Endothelial cell of umbilical vein (primary cell): Measurements from ENCODE around the gene LAMTOR5. TPM values are rescaled to one million over a fixed set of nuclear protein-coding genes. Genes with fewer than 3 reads are reported as not detected.

Source experiments
- BruUV-seq: library from RNA; stranded (reverse); fragments of 400-500 nt; replicated peaks from 2 replicates; lab custom pipeline; 2021; lab: Mats Ljungman, UMichigan
- CTCF ChIA-PET: fragments of 300-600, 350-600 bp; sonication (Branson Sonifier 250); formaldehyde crosslinking; loops from one replicate; lab custom pipeline; 2021; ENCODE audit warnings: antibody characterized with exemption, inconsistent platforms; lab: Charles Lee
- POLR2A ChIA-PET: fragments of 300-600, 350-600 bp; sonication (Branson Sonifier 250); formaldehyde crosslinking; loops from one replicate; lab custom pipeline; 2021; ENCODE audit warnings: antibody characterized with exemption, inconsistent platforms; lab: Charles Lee
- DNase-seq: peaks from one replicate; pipeline ENCODE4 v3.0.0-alpha.2; 2011; ENCODE audit warnings: low read depth, low spot score
- FAIRE-seq: peaks from 2 replicates; lab custom pipeline; 2011; peaks lifted over from hg19 to GRCh38; lab: Jason Lieb, UNC
- H2AFZ ChIP-seq: 2 replicates; pipeline ENCODE4 v1.6.0; 2012; ENCODE audit warnings: low read depth, low read length, control low read depth, inconsistent platforms
- H3K27ac ChIP-seq: 2 replicates; pipeline ENCODE4 v1.5.1; 2011; ENCODE audit warnings: low read depth, mild to moderate bottlenecking, control low read depth, low read length, moderate library complexity; ENCODE audit not compliant: insufficient read depth
- H3K27me3 ChIP-seq, 2 experiments: 2 replicates each; pipeline versions ENCODE4 v1.6.0 to v1.6.1; 2011; ENCODE audit warnings: low read length in 2 of 2, mixed read lengths in 1 of 2; ENCODE audit not compliant: control insufficient read depth in 2 of 2, insufficient read depth in 2 of 2
- H3K36me3 ChIP-seq, 2 experiments: 2 replicates in 1 of 2; 3 replicates in 1 of 2; pipeline ENCODE4 v1.5.1; 2011; ENCODE audit warnings: low read length in 2 of 2, mild to moderate bottlenecking in 1 of 2, moderate library complexity in 1 of 2; ENCODE audit not compliant: control insufficient read depth in 2 of 2, insufficient read depth in 2 of 2; ENCODE audit errors: extremely low read depth in 1 of 2
- H3K4me1 ChIP-seq: 3 replicates; pipeline ENCODE4 v1.5.1; 2011; ENCODE audit warnings: mild to moderate bottlenecking, low read length; ENCODE audit not compliant: control insufficient read depth, insufficient read depth; ENCODE audit errors: extremely low read depth
- H3K4me2 ChIP-seq: 2 replicates; pipeline ENCODE4 v1.6.1; 2011; ENCODE audit warnings: low read length, control low read depth, mixed read lengths; ENCODE audit not compliant: insufficient read depth
- H3K4me3 ChIP-seq, 3 experiments: fragments of 200-600 bp in 1 of 3; sonication (generic), shearing (Covaris generic) in 1 of 3; replicated peaks in 1 of 3; 2 replicates each; pipeline ENCODE4 v1.5.1; 2011 to 2016; ENCODE audit warnings: control low read depth in 3 of 3, low read length in 3 of 3, mild to moderate bottlenecking in 2 of 3, inconsistent platforms in 1 of 3, low read depth in 1 of 3, moderate library complexity in 1 of 3; ENCODE audit not compliant: insufficient read depth in 1 of 3
- H3K79me2 ChIP-seq: 2 replicates; pipeline ENCODE4 v1.6.0; 2012; ENCODE audit warnings: low read length, inconsistent platforms; ENCODE audit not compliant: control insufficient read depth, insufficient read depth
- H3K9ac ChIP-seq: replicated peaks from 2 replicates; pipeline ENCODE3; 2011; ENCODE audit warnings: low read length, control low read depth; ENCODE audit not compliant: insufficient read depth; ENCODE audit errors: extremely low read depth
- H3K9me1 ChIP-seq: replicated peaks from 3 replicates; pipeline ENCODE4 v1.6.0; 2011; ENCODE audit warnings: mild to moderate bottlenecking, low read length; ENCODE audit not compliant: control insufficient read depth, insufficient read depth; ENCODE audit errors: extremely low read depth
- H3K9me3 ChIP-seq: replicated peaks from 2 replicates; pipeline ENCODE4 v1.5.1; 2012; ENCODE audit warnings: low read length, inconsistent platforms; ENCODE audit not compliant: control insufficient read depth, insufficient read depth
- H4K20me1 ChIP-seq: replicated peaks from 2 replicates; pipeline ENCODE3; 2011; ENCODE audit warnings: mild to moderate bottlenecking, low read length; ENCODE audit not compliant: control insufficient read depth, insufficient read depth; ENCODE audit errors: extremely low read depth
- MYC ChIP-seq: IDR thresholded peaks from one replicate; pipeline ENCODE4 v1.6.1; 2011; ENCODE audit warnings: mild to moderate bottlenecking, low read depth, low read length
- POLR2AphosphoS5 ChIP-seq: IDR thresholded peaks from 2 replicates; pipeline ENCODE4 v1.6.1; 2012; ENCODE audit warnings: low read depth, mild to moderate bottlenecking, control low read depth, low read length, moderate library complexity; ENCODE audit not compliant: insufficient read depth
- dilution Hi-C: fragments of 300-500 bp; cut with MboI; formaldehyde crosslinking; loops from one replicate; pipeline ENCODE4 v1.15.0; 2019; ENCODE audit warnings: low sequenced_read_pairs; ENCODE audit not compliant: extremely low pct_ligation_motif_present
- intact Hi-C: fragments of 100-400 bp; cut with micrococcal nuclease; formaldehyde crosslinking; loops from one replicate; pipeline ENCODE4 v1.10.0; 2022
- polyA plus RNA-seq, 4 experiments: library from polyadenylated mRNA; depleted of rRNA in 3 of 4; stranded (reverse) in 3 of 4; unstranded in 1 of 4; fragments of >200 nt; gene quantifications; 2 replicates each; pipeline versions ENCODE4 v1.2.1 to v1.2.3, GENCODE V29; 2011 to 2012; ENCODE audit warnings: missing spikeins in 1 of 4
- total RNA-seq: library from RNA; stranded (reverse); gene quantifications from 2 replicates; pipeline ENCODE4 v1.2.3, GENCODE V29; 2021
- TF ChIP-seq, protein P1 (sequence below), 2 donors: IDR thresholded peaks; 1 replicate in 1 of 2; 2 replicates in 1 of 2; pipeline ENCODE4 v1.5.1; 2011; ENCODE audit warnings: low read length in 2 of 2, mild to moderate bottlenecking in 2 of 2, moderate library complexity in 2 of 2, control low read depth in 1 of 2, inconsistent platforms in 1 of 2, low read depth in 1 of 2; ENCODE audit not compliant: insufficient read depth in 1 of 2; ENCODE audit errors: extremely low read depth in 1 of 2
- TF ChIP-seq, protein P2 (sequence below): IDR thresholded peaks from 2 replicates; pipeline ENCODE4 v1.6.1; 2011; ENCODE audit not compliant: insufficient read depth, insufficient read length

The LAMTOR5 gene
- total and polyA plus RNA-seq, 2 donors (not counting 3 experiments of a cell fraction or from before 2014, with no cell fraction given), result 150 to 503 TPM

DNA sequence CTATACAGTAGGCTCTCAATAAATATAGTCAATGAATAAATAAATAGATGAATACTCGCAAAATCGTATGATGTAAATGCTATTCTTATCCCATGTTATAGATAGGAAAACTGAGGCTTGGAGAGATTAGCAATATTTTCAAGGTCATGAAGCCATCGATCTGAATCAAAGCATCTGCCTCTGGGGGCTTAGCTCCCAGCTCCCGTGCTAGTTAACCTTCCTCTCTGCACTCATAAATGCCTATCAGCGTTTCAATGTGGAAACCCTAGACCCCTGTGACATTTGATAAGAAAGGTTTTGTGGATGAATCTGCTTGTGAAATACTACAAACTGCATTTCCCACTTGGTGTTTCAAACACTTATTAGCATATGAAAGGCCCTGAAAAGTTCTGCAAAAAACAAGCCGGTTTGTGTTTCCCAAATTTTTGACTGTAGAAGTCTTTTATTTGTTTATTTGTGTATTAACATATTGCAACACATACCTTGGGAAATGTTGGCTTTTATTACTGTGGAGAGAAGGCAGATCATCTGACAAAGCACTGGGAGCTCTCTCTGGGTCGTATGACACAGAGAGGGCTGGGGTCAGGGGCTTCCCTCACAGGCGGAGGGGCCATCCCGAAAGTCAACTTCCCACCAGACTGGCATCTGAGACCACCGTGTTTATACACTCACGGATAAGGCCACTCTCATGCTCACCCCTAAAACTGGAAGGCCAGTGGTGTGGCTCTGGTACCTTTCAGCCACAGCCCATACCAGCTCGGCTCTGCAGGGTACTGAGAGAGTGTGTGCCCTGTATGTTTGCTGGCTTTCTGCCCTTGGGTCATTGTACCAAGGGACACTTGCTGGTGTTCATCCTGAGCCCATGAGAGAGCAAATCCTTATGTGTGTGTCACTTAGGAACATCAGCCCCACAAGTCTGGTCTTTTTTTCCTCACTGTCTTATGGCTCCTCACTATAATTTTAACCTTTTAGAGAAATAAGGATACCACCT lies 42.5 kb upstream of the LAMTOR5 start:
- POLR2A ChIA-PET, result no interaction called here
- CTCF ChIA-PET, result no interaction called here
- TF ChIP-seq, protein P1, sequence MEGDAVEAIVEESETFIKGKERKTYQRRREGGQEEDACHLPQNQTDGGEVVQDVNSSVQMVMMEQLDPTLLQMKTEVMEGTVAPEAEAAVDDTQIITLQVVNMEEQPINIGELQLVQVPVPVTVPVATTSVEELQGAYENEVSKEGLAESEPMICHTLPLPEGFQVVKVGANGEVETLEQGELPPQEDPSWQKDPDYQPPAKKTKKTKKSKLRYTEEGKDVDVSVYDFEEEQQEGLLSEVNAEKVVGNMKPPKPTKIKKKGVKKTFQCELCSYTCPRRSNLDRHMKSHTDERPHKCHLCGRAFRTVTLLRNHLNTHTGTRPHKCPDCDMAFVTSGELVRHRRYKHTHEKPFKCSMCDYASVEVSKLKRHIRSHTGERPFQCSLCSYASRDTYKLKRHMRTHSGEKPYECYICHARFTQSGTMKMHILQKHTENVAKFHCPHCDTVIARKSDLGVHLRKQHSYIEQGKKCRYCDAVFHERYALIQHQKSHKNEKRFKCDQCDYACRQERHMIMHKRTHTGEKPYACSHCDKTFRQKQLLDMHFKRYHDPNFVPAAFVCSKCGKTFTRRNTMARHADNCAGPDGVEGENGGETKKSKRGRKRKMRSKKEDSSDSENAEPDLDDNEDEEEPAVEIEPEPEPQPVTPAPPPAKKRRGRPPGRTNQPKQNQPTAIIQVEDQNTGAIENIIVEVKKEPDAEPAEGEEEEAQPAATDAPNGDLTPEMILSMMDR (IDR thresholded peaks at IDR 0.05; ENCODE audit: extremely low read depth in 1 of 2, insufficient read depth in 1 of 2, low read depth in 1 of 2, low read length in 2 of 2), result no peak
- TF ChIP-seq, protein P2, sequence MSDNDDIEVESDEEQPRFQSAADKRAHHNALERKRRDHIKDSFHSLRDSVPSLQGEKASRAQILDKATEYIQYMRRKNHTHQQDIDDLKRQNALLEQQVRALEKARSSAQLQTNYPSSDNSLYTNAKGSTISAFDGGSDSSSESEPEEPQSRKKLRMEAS, result no peak
- TF ChIP-seq POLR2AphosphoS5, result no peak
- TF ChIP-seq MYC, result no peak
- Histone ChIP-seq H3K79me2 (no peaks in the 10 kb centered on the region), H3K9me1 (no peaks in the 10 kb centered on the region), H3K4me3 (no peak overlapping the region), H3K4me2 (no peak overlapping the region), H2AFZ (no peak overlapping the region), H3K4me1 (no peaks in the 10 kb centered on the region), H3K27me3 (peaks cover 26 to 31% of the 10 kb centered on the region in 2 experiments), H3K27ac (no peak overlapping the region), H3K9me3 (no peaks in the 10 kb centered on the region), H4K20me1 (no peaks in the 10 kb centered on the region), H3K9ac (no peak overlapping the region), H3K36me3 (no peaks in the 10 kb centered on the region)
- intact Hi-C loops (no loop called here), dilution Hi-C loops (no loop called here)
- BruUV-seq, result no TSS peak
- FAIRE-seq (no peak), DNase-seq (no peak)
